GM19240 (cell line): ENCODE measurements around the gene CD46.
"Not testable (repeated sequence)": the region's sequence is repeated elsewhere in the genome, so short reads cannot be mapped to it uniquely, and the experiment has no call there.

Experiments
- DNase-seq: peaks from one replicate; pipeline ENCODE4 v3.0.0; 2011; ENCODE audit warnings: low spot score; ENCODE audit not compliant: insufficient read length

Gene CD46

DNA sequence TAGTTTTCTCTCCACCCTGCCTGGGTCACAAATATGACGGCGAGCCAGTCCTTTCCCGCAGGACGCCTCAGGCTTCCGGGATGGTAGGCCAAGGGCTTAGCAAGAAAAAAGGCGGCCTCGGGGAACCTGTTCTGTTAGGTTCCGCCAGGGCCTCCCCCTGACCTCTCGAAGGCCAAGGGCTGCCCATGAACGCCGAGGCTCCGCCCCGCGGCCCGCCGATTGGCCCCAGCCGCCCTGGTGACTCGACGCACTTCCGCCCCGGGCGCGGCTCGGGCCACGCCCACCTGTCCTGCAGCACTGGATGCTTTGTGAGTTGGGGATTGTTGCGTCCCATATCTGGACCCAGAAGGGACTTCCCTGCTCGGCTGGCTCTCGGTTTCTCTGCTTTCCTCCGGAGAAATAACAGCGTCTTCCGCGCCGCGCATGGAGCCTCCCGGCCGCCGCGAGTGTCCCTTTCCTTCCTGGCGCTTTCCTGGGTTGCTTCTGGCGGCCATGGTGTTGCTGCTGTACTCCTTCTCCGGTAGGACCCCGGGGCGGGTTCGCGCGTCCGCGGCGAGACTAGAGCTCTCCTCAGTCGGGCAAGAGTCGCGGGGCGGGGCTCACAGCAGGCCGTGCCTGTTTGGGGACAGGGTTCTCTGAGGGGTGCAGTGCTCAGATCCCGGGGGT lies at the start of gene CD46:
TSS of gene CD46 (plus strand) at position 265 of the 666 bp plus-strand sequence. CDS start at position 424, 159 bp downstream.
- peak; percentile 67 for DNase-seq

GRCh38 chr1:207702317-207702716 lies 49.5 kb upstream of the CD46 start:
- no peak for DNase-seq

DNA sequence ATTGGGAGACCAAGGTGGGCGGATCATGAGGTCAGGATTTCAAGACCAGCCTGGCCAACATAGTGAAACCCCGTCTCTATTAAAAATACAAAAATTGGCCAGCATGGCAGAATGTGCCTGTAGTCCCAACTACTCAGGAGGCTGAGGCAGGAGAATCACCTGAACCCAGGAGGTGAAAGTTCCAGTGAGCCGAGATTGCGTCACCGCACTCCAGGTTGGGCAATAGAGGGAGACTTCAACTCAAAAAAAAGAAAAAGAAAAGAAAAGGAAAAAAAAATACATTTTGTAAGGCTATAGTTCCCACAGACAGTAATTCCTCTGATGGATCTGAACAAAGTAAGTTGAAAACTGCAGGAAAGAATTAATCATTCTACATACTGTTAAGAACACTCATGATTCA lies 48.1 kb upstream of the CD46 start:
- DNase-seq, result no peak

GRCh38 chr1:207708004-207708403 lies 43.9 kb upstream of the CD46 start:
- DNase-seq, result not testable (repeated sequence)

DNA sequence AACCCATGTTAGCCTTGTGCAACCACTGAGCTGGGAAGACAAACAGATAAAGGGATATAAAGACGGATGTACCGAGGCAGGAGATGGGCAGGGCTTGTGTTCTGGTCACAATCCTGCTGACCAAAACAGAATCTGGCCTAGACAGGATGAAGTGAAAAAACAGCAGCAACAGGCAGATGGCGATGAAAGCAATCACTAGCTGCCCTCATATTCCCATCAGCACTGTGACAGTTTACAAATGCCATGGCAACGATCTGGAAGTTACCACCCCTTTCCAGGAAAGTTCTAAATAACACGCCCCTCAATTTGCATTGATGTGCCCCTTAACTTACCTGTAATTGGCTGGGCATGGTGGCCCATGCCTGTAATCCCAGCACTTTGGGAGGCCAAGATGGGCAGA lies 40.6 kb upstream of the CD46 start:
- no peak for DNase-seq

DNA sequence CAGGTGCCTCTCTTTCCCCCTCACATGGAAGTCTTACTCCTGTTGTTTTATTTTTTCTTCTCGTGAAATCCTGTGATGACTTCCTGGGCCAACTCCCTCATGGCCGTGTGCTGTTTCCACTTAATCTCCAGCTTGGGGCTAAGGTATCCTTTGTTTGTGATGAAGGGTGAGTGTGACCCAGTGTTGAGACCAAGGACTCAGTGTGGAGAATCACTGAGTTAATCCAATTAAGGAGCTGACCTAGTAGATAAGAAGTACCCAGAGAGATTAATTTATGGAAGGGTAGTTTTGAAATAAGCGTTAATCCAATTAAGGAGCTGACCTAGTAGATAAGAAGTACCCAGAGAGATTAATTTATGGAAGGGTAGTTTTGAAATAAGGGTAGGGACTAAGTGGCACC lies 39.2 kb upstream of the CD46 start:
- not testable (repeated sequence) for DNase-seq

- no peak for DNase-seq
These were observed 38.3 kb upstream of the CD46 start for GRCh38 chr1:207713529-207713928.

DNA sequence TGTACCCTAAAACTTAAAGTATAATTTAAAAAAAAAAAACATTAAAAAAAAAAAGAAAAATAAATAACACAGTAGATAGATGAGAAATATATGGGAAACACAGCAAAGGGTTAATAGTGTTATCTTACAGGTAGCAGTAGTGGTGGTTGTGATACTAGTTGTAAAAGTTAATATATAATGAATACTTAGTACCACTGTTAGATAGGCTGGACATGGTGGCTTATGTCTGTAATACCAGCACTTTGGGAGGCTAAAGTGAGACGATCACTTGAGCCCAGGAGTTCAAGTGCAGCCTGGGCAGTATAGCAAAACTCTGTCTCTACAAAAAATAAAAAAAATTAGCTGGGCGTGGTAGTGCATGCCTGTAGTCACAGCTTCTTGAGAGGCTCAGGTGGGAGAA lies 32.6 kb upstream of the CD46 start:
- no peak for DNase-seq

DNA sequence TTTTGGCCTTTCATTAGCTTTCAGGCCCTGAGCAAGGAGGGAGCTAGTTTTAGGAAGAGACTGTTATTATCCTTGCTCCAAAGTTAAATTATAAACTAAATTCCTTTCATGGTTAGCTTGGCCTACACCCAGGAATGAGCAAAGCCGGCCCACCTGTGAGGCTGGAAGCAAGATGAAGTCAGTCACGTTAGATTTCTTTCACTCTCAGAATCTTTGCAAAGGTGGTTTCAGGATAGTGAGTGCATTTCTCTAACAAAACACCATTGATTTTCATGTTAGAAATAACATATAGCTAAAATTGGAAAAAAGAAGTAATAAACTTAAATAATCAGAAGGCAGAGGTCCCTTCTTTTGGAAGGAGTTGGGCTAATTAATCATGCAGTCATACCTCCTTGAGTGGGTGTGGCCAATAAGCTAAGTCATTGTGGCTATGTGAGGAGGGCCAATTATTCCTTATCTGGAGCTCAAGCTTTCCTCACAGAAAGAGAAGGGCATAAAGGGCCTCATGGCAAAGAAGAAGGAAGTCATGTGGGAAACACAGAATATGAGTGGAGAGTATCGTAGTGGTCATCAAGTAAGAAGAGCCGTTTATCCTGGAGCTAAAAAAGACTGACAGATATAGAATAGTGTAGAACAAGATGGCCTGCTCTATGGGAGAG lies 23.5 kb upstream of the CD46 start:
- DNase-seq, result not testable (repeated sequence)

DNA sequence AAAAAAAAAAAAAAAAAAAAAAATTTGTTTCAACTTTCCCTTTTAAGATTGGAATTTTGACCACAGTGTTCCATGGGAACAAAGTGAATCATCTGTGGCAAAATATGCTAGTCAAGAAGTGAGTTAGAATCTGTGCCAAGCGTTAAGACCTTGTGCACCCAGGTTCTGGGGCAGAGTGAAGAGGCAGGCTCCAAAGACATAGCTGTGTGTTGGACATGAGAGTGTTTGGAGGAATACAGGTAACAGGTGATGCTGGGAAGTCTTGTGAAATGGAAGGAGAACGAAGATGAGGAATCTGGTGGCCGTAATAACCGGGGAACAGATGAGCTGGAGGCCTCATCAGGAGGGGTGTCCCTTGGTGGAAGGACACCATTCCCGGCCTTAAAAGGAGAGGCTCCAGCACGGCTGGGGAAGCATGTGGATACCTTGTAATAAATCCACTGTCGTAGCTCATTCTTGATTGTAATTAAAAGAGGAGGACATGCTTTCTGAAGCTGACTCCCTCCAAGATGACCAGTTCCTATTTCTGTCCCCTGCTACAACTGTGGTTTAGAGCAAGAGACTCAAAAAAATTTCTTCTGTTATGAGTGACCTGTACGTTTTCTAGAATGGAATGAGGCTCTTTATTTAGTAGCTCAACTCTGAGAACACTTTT lies 14.2 kb upstream of the CD46 start:
- DNase-seq, result not testable (repeated sequence)

DNA sequence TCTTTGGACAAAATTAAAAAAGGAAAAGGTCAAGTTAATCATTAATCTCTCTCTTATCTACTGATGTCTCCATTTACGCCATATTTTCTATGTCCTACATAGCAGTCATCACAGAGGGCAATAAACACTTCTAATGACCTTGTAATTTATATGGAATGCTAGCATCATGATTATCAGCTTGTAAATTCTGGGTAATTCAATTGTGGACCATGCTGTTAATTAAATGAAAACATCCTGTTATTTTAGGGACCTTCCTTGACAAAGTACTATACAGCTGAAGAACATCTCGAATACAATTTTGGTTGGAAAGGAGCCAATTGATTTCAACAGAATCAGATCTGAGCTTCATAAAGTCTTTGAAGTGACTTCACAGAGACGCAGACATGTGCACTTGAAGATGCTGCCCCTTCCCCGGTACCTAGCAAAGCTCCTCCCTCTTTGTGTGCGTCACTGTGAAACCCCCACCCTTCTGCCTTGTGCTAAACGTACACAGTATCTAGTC lies 13.6 kb upstream of the CD46 start:
- DNase-seq, result not testable (repeated sequence)

GRCh38 chr1:207740207-207740606 lies 11.6 kb upstream of the CD46 start:
- DNase-seq, result no peak

- no peak for DNase-seq
These were observed 8.9 kb upstream of the CD46 start for GRCh38 chr1:207742850-207743555.

DNA sequence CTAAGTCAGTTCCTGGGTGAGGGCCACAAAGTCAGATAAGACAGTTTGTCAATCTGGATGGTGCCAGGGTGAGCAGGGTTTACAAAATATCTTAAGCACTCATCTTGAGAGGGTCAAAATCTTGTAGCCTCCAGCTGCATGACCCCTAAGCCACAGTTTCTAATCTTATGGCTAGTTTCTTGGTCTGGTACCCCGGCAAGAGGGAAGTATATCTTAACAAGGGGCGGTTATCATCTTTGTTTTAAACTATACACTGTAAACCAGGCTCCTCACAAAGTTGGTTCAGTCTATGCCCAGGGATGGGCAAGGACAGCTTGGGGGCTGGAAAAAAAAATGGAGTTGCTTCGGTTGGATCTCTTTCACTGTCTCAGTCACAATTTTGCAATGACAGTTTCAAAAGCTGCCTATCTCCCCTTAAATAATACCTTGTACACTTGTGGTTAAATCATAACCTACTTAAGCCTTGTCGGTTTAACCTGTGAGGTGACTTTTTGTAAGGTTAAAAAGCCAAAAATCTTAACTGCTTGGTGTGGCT lies 7.8 kb upstream of the CD46 start:
- no peak for DNase-seq

GRCh38 chr1:207745285-207745684 lies 6.6 kb upstream of the CD46 start:
- no peak for DNase-seq

DNA sequence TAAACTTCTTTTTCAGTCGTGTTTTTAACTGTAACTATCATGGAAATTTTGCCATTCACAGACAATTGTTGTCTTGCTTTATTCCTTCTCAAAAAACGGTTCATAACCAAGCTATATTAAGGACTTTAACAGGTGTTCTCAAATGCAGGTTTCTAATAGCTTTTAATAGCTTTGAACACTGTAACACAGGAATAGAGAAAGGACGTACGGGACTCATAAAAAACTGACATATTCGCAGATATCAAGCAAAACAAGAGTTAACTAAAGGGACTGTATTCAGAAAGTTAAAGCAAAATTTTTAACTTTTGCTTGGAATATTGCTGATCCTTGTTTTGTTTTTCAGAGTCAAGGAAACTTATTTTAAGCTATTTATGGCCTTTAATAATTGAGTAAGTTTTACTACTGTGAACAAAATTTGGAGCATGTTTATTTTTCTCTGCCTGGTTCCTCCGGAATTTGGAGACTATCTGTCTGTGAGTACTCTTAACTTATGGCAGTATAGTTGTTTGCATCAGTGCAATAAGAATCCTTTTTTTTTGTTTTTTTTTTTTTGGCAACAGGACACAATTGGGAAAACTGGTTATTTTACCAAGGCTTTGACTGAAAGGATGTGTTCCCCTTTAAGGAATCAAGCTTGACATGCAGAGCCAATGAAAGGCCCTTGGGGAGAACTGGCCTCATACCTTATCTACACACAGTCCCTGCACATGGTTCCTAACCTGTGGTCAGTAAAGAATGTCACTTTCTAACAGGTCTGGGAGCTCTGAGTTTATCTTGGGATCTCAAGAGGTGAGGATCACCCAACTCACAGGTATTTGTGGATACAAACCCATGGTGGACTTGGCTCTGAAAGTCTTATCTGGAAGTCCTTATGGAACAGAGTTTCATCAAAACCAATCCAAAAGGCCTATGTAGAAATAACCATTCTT lies 5.8 kb upstream of the CD46 start:
- no peak for DNase-seq

DNA sequence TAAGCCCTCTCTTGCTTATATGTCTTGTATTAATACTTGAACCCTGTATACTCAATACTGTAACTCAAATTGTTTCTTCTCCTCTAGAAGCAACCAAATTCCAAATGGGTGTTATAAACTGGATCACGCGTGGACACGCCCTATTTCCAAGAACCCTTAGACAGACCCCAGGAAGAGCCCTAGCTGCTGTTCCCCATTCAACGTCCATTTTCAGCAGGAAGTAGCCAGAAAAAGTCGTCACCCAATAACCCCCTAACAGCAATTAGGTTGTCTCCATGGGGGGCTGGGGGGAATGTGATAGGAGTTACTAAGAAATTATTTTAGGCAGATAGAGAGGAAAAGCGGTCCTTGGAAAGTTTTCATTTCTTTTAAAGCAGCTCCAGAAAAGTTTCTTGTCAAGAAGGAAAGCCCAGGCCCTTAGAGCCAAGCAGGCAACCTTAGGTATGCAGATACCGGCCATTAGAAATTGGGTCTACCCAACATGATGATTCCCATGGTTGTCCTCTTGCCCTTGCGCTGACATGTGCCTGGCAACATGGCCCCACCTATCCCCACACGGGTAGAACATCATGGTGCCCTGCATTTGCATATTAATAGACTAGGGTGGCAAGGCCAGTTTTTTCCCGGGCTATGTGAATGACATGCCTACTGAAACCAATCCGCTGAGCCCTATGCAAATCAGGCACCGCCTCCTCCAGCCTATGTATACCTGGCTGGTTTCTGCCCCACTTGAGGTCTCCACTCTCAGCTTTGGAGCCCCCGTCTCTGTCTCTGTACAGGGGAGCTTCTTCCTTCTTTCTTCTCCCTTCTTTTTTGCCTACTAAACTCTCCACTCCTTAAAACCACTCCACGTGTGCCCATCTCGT lies 4.0 kb upstream of the CD46 start:
- no peak for DNase-seq

DNA sequence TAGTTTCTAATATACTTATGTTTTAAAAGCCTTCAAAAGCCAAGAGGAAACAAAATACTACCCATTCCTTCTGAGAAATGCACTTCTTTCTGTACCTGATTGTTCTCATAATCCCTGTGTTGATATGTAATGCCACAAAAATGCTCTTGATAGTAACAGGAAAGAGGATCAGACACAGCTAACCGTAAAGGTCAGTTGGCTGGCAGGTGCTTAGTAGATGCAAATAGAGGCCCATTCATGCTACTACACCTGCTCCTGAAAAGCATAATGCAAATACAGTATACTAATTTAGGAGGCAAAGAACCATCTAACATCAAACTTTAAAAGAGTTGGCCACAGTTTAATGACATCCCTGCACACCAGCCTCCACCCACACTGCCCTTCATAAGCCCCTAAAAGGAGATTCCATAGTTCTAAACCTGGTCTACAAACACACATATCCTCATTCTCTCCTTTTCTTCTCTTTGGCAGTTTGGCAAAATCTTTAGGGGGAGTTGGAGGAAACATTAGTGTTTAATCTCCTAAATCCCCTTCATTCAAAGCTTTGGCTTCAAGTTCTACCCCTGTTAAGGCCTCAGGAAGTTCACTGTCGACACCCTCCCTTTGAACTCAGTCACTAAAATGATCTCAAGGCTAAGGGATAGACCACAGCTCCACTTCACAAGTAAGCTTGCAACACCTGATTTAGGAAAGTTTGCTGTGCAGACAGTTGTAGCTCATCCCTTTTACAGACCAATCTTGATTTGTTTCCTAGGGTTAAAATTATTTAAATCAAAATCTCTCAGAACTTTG lies 2.9 kb upstream of the CD46 start:
- DNase-seq, result no peak
